ENCODE measurements around the gene LY86. TPM values are rescaled to one million over a fixed set of nuclear protein-coding genes. Genes with fewer than 3 reads are reported as not detected.

Gene LY86
- total and polyA plus RNA-seq, 9 of the 15 experiments (the other 6 are each of a cell fraction or from before 2014, with no cell fraction given): 0.08 to 0.20 TPM; not detected in 7

DNA sequence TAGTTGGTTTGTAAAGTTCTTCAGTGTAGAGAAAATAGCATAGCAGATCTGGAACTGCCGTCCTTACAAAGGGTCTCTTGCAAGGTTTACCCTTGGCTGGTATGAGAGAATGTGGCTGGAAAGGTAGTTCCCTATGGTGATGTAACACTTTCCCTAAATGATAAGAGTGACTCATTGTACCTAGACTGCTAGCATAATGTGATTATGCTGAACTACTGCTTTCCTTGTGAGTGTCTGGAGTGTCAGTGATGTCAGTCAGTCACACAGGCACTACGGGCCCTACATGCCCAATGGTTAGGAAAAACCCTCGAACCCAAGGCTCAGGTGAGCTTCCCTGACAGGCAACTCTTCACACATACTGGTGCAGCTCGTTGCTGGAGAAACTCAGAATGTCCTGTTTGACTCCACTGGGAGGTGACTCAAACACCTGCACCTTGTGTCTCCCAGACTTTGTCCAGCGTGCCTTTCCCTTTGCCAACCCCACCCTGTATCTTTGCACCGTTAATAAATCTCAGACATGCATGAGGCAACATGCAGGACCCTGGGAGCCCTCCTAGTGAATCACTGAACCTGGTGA, 28.4 kb upstream of the LY86 start (continued):
- TF ChIP-seq, protein P1, sequence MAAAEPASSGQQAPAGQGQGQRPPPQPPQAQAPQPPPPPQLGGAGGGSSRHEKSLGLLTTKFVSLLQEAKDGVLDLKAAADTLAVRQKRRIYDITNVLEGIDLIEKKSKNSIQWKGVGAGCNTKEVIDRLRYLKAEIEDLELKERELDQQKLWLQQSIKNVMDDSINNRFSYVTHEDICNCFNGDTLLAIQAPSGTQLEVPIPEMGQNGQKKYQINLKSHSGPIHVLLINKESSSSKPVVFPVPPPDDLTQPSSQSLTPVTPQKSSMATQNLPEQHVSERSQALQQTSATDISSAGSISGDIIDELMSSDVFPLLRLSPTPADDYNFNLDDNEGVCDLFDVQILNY (CRISPR knock-in tag; IDR thresholded peaks at IDR 0.05): 0 out of 2 replicates have a peak, but pooled peaks have one; percentile 57
- no peak for TF ChIP-seq BACH1 (tag; IDR thresholded peaks at IDR 0.05)
- no peak for TF ChIP-seq CHD4 (IDR thresholded peaks at IDR 0.05; ENCODE audit: insufficient read depth, insufficient replicate concordance, low read depth, low read length, poor library complexity, severe bottlenecking)
- no peak for TF ChIP-seq POLR2AphosphoS5 (IDR thresholded peaks at IDR 0.05; ENCODE audit: control insufficient read depth, insufficient read depth, low read depth, low read length)
- no peak for TF ChIP-seq MED1 (CRISPR knock-in tag; IDR thresholded peaks at IDR 0.05; ENCODE audit: borderline replicate concordance)
- TF ChIP-seq KDM1A (IDR thresholded peaks at IDR 0.05): no peak
- TF ChIP-seq TCFL5 (CRISPR knock-in tag; conservative IDR thresholded peaks at IDR 0.05): no peak
- TF ChIP-seq ZFP30 (CRISPR knock-in tag; IDR thresholded peaks at IDR 0.05; ENCODE audit: borderline replicate concordance): no peak
- TF ChIP-seq, protein P2, sequence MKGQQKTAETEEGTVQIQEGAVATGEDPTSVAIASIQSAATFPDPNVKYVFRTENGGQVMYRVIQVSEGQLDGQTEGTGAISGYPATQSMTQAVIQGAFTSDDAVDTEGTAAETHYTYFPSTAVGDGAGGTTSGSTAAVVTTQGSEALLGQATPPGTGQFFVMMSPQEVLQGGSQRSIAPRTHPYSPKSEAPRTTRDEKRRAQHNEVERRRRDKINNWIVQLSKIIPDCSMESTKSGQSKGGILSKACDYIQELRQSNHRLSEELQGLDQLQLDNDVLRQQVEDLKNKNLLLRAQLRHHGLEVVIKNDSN (CRISPR knock-in tag; IDR thresholded peaks at IDR 0.05): no peak
- TF ChIP-seq, protein P3, sequence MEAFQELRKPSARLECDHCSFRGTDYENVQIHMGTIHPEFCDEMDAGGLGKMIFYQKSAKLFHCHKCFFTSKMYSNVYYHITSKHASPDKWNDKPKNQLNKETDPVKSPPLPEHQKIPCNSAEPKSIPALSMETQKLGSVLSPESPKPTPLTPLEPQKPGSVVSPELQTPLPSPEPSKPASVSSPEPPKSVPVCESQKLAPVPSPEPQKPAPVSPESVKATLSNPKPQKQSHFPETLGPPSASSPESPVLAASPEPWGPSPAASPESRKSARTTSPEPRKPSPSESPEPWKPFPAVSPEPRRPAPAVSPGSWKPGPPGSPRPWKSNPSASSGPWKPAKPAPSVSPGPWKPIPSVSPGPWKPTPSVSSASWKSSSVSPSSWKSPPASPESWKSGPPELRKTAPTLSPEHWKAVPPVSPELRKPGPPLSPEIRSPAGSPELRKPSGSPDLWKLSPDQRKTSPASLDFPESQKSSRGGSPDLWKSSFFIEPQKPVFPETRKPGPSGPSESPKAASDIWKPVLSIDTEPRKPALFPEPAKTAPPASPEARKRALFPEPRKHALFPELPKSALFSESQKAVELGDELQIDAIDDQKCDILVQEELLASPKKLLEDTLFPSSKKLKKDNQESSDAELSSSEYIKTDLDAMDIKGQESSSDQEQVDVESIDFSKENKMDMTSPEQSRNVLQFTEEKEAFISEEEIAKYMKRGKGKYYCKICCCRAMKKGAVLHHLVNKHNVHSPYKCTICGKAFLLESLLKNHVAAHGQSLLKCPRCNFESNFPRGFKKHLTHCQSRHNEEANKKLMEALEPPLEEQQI (IDR thresholded peaks at IDR 0.05): no peak
